HG02798 (cell line): ENCODE data around the gene TJP3.

ENCODE experiments used
- ATAC-seq: cut with Tn5 transposase; IDR thresholded peaks from one replicate; pipeline ENCODE4 v1.9.1; 2021; ENCODE audit warnings: mild to moderate bottlenecking; ENCODE audit not compliant: unreplicated experiment, poor library complexity

TJP3 gene

GRCh38 chr19:3707868-3708206, 347 bp upstream of the TJP3 start:
- no peak for ATAC-seq

GRCh38 chr19:3710265-3710812, 2.2 kb downstream of the TJP3 start:
- no peak for ATAC-seq

GRCh38 chr19:3712663-3713611, 4.8 kb downstream of the TJP3 start:
- no peak for ATAC-seq

DNA sequence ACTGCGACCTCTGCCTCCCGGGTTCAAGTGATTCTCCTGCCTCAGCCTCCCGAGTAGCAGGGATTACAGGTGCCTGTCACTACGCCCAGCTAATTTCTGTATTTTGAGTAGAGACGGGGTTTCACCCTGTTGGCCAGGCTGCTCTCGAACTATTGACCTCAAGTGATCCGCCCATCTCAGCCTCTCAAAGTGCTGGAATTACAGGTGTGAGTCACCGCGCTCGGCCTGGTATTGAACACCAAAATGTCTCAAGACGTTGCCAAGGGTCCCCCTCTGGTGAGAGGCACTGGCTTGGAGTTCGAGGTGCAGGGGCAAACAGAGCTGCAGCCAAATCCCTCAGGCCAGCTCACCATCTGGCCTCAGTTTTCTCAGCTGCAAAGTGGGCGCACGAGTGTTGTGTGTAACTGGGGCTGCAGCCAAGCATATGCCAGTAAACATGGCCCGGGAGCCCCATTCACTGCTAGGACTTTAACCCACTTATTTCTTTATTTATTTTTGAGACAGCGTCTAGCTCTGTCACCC, 8.0 kb downstream of the TJP3 start:
- no peak for ATAC-seq

- no peak for ATAC-seq
These were observed 11.7 kb downstream of the TJP3 start for GRCh38 chr19:3719868-3720267.

DNA sequence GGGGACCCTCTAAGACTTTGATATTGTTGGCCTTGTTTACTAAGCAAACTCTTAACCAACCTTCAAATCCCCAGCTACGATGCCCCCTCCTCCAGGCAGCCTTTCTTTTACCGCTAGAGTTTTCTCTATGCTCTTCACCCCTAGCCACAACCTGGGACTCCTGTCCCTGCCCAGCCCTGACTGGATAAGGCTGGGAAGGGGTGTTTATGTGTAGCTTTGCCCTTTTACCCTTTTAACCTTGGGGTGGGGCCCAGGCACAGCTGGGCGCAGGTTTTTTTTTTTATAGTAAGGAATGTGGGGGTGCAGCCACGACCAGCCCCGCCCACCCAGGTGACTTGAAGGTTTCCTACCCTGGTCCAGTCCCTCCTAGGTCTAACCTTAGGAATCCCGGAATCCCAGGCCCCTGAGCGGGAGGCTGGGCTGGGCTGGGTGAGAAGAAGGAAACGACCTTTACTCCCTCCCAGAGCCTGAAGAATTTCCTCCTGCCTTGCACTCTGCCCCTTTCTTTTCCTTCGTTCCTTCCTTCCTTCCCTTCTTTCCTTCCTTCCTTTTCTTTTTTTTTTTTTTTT, 12.2 kb downstream of the TJP3 start:
- no peak for ATAC-seq

GRCh38 chr19:3721131-3721886, 13.1 kb downstream of the TJP3 start:
- ATAC-seq, result no peak

DNA sequence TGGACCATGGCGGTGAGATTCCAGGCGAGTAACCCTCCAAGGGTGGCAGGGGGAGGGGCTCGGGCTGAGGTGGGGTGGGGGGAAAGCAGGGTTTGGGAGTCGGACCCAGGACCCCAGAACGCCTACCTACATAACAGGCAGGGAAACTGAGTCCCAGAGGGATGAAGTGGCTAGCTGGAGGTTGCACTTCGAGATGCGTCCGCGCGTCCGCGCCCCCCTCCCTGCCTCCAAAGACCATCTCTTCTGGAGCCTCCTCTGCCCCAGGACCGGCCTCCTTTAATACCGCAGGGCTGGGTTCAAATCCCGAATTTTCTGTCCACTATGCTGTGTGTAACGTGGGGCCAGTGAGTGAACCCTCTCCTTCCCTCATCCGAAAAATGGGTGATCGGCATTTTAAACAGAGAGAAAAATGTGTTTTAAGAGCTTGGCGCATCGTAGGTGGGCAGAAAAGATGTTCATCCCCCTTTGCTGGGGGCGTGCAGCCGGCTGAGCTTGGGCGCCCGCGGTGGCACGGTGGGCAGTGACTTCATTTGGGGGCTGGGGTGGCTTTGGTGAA, 13.8 kb downstream of the TJP3 start:
- ATAC-seq, result no peak

GRCh38 chr19:3722443-3723109, 14.4 kb downstream of the TJP3 start:
- no peak for ATAC-seq

- no peak for ATAC-seq
These were observed 14.9 kb downstream of the TJP3 start for GRCh38 chr19:3723110-3723488.

DNA sequence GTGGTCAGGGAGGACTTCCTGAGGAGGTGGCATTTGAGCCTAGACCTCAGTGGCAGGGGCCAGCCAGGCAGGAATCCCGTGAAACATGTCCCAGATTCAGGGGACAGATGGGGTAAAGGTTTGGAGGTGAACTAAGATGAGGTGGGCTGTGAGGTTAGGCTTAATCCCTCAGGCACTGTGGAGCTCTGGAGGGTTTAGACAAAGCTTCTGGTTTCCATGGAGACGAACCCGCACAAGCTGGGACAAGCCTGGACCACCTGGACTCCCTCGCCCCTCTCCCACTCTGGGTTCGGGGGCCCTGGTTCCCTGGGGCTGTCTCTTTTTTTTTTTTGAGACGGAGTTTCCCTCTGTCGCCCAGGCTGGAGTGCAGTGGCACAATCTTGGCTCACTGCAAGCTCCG, 15.7 kb downstream of the TJP3 start:
- no peak for ATAC-seq

- ATAC-seq, result no peak
These were observed 16.9 kb downstream of the TJP3 start for GRCh38 chr19:3725121-3725520.

DNA sequence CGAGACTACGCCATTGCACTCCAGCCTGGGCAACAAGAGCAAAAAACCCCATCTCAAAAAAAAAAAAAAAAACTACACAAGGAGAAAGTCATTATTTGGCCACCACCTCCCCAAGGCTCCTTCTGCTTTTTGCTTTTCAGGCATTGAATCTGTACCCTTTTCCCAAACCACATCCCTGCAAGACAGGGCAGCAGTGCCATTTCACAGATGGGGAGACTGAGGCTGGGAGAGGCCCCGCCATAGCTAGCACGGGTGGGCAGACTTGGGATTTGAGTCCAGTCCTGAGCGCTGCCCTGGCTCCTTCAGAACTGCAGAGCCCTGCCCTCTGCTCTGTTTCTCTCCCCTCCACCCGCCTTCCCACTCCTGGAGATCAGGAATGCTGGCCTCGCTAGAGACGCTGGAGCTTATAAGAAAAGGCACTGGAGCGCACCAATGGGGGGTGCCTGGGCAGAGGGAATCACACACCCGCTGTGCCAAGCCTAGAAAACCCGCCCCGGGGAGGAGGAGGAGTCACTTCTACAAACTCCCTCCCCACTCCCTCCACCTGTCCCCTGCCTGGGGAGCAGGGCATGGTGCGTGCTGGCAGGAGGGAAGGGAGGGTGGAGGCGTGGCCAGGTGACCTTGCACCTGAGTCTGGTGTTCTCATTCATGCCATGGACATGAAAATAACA, 17.6 kb downstream of the TJP3 start:
- no peak for ATAC-seq

- ATAC-seq, result no peak
These were observed 22.3 kb downstream of the TJP3 start for GRCh38 chr19:3730457-3730958.

DNA sequence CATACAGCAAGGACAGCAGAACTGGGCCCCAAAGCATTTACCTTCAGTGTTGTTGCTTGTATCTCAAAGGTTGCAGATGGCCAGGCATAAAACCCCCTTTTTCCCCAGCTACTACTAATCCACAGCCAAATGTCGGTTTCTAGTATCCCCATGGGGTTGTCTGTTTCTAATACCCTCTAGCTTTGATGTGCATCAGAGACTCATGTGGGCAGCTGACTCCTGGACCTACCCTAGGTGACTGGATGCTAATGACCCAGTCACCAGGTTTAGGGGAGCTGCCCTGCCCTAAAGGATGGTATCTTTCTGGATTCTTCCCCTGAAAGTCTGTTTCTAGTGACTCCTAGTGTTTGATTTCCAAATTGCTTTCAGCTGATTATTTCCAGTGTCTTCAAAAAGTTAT, 23.9 kb downstream of the TJP3 start:
- ATAC-seq, result no peak

GRCh38 chr19:3733549-3734309, 25.5 kb downstream of the TJP3 start:
- ATAC-seq, result no peak

DNA sequence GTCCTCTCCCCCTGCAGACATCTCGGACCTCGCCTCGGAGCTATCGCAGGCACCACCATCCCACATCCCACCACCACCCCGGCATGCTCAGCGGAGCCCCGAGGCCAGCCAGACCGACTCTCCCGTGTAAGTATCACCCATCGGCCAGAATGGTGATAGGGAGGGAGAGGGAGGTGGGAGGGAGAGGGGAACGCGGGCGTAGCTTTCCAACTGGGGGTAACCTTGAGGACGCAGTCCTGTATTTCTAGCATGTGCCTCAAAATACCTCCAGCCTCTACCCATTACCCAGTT, 26.1 kb downstream of the TJP3 start:
- no peak for ATAC-seq

- no peak for ATAC-seq
These were observed 28.0 kb downstream of the TJP3 start for GRCh38 chr19:3736106-3736724.
